Rectal smooth muscle tissue (tissue), 1 donor: ENCODE data around the gene NREP.

Experiments
- H3K27ac ChIP-seq: one replicate; pipeline ENCODE4 v1.7.0; 2013; ENCODE audit warnings: low read depth, low read length, inconsistent platforms
- H3K27me3 ChIP-seq: one replicate; pipeline ENCODE4 v1.7.0; 2013; ENCODE audit warnings: low read length; ENCODE audit not compliant: control insufficient read depth, insufficient read depth
- H3K36me3 ChIP-seq: one replicate; pipeline ENCODE4 v1.7.0; 2013; ENCODE audit warnings: low read length; ENCODE audit not compliant: control insufficient read depth, insufficient read depth
- H3K4me1 ChIP-seq: one replicate; pipeline ENCODE4 v1.7.0; 2013; ENCODE audit warnings: low read length; ENCODE audit not compliant: control insufficient read depth, insufficient read depth
- H3K4me3 ChIP-seq: one replicate; pipeline ENCODE4 v1.7.0; 2013; ENCODE audit warnings: low read length
- H3K9ac ChIP-seq: one replicate; pipeline ENCODE4 v1.7.0; 2013; ENCODE audit warnings: low read length

Gene NREP

DNA sequence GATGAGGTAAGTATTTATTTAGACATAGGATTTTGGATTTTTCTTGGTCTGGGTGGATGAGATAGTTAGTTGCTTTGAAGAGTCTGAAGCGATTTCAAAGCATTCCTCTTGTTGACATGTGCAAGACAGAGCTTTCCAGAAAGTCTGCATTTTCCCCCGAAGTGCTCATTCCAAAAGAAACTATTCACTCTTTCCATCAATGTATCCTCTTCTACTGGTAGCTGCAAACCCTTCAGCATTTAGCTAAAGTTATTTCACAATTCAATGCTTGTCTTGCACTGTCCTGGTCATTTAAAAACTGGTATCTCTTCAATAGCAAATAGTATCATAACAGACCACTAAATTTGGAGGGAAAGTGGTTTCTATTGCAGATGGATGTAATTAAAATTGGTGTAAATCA, 13.0 kb downstream of the NREP start:
- Histone ChIP-seq H3K36me3 (no peaks in the 10 kb centered on the region), H3K27ac (peak overlapping the region; percentile 36), H3K4me3 (no peak overlapping the region), H3K9ac (no peak overlapping the region), H3K4me1 (peaks cover 23% of the 10 kb centered on the region), H3K27me3 (no peaks in the 10 kb centered on the region)

- Histone ChIP-seq H3K9ac (no peak overlapping the region), H3K4me1 (peaks cover 23% of the 10 kb centered on the region), H3K27ac (peak overlapping the region; percentile 36), H3K36me3 (no peaks in the 10 kb centered on the region), H3K4me3 (no peak overlapping the region), H3K27me3 (no peaks in the 10 kb centered on the region)
These were observed 13.5 kb downstream of the NREP start for GRCh38 chr5:111743512-111743911.

DNA sequence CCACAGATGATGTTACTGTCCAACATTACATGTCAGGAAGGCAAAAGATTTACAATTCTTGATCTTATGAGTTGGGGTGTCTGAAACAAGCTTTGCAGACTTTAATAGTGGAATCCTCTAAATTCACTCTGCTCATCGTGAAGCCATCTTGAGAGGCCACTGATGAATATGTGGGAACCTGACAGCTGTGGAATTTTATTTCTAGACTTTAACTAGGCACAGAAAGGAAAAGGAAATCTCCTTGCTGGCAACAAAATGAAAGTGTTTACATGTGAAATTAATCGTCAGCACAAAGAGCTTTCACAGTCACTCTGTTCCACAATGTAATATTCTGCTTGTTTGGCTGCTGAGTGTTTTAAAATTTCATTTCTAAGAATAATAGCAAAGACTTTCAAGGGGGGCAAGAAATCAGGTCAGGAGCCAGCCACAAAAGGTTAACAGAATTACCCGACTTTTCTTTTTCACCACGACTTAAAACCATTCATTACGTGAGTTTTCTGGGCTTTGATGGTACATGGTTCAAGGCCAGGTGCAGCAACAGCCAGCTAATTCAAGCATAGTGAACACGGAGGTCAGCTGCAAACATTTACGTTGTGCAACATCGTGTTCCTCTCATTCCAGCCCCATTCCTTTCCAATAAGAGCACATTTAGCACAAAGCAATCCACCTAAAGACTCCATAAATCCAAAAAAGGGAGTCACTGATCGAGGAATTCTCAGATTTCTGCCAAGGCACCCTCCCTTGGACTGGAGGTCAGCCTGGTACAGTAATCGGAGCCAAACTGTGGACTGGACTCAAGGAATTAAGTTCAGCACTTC, 14.6 kb downstream of the NREP start:
- H3K4me3 ChIP-seq = peak overlapping the region; percentile 50
- H3K36me3 ChIP-seq = no peaks in the 10 kb centered on the region
- no peaks in the 10 kb centered on the region for H3K27me3 ChIP-seq
- H3K9ac ChIP-seq = no peak overlapping the region
- H3K4me1 ChIP-seq = peaks cover 23% of the 10 kb centered on the region
- peak overlapping the region; percentile 68 for H3K27ac ChIP-seq

DNA sequence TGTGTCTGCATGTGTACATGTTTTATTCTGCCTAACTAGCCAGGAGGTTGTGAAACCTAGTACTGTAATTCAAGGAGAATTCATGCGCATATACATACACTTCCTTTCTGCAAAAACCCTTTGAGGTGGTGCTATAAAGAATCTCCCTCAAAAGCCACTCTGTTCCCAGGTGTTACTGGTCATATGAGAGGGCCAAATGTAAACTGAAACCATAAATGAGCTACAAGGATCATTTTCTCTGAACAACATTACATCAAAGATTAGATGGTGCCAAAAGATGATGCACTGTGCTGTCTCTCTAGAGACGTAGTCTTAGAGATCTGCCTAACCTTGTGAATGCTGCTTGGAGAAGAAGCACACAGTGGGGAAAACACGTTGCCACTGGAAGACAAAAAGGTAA, 15.7 kb downstream of the NREP start:
- no peaks in the 10 kb centered on the region for H3K27me3 ChIP-seq
- no peak overlapping the region for H3K9ac ChIP-seq
- no peak overlapping the region for H3K27ac ChIP-seq
- H3K36me3 ChIP-seq = no peaks in the 10 kb centered on the region
- no peak overlapping the region for H3K4me3 ChIP-seq
- peaks cover 26% of the 10 kb centered on the region for H3K4me1 ChIP-seq

DNA sequence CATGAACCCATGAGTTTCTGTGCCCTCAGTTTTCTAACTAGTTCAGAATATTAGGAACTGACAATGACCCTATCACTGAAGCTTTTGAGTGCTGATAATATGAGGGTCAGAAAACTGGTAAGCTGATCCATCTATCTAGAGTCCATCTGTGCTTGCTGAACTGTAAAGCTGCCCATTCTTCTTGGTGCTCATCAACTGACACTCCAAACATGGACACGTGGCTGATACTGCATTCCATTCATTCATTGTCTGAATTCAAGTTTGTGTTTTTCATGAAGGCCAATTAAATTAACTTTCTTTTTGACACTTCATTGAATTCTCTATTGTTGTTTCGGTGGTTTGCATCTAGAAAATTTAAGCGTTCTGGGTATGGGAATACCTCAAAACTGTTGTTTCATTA, 17.6 kb downstream of the NREP start:
- Histone ChIP-seq H3K4me1 (peaks cover 32% of the 10 kb centered on the region), H3K36me3 (no peaks in the 10 kb centered on the region)

GRCh38 chr5:111738118-111738517, 18.9 kb downstream of the NREP start:
- Histone ChIP-seq H3K4me1 (peaks cover 26% of the 10 kb centered on the region), H3K27ac (no peak overlapping the region), H3K9ac (no peak overlapping the region), H3K36me3 (no peaks in the 10 kb centered on the region), H3K4me3 (no peak overlapping the region), H3K27me3 (no peaks in the 10 kb centered on the region)

More for the DNA sequence above, 17.6 kb downstream of the NREP start:
- Histone ChIP-seq H3K27ac (no peak overlapping the region), H3K9ac (no peak overlapping the region), H3K27me3 (no peaks in the 10 kb centered on the region), H3K4me3 (no peak overlapping the region)

DNA sequence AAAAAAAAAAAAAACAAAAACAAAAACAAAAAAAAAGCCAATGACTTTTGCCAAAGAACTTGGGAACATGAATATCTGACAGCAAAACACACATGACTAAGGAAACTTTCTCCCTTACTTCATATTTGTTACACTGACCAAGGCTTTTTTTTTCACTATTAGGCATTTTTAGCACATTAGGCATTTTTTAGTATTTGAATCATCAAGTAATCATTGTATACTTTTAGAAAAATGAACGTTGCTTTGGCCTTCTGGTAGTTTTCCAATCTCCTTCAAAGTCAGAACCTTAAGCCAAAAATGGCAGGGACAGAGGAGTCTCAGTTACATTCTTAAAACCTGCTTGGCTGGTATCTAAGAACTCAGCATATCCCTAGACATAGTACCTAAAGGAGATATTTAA, 19.3 kb downstream of the NREP start:
- Histone ChIP-seq H3K4me3 (no peak overlapping the region), H3K9ac (no peak overlapping the region), H3K36me3 (no peaks in the 10 kb centered on the region), H3K27ac (no peak overlapping the region), H3K4me1 (peaks cover 23% of the 10 kb centered on the region), H3K27me3 (no peaks in the 10 kb centered on the region)

GRCh38 chr5:111735583-111736270, 21.3 kb downstream of the NREP start:
- Histone ChIP-seq H3K27me3 (no peaks in the 10 kb centered on the region), H3K27ac (no peak overlapping the region), H3K4me3 (no peak overlapping the region), H3K36me3 (no peaks in the 10 kb centered on the region), H3K9ac (no peak overlapping the region), H3K4me1 (peaks cover 9% of the 10 kb centered on the region)

DNA sequence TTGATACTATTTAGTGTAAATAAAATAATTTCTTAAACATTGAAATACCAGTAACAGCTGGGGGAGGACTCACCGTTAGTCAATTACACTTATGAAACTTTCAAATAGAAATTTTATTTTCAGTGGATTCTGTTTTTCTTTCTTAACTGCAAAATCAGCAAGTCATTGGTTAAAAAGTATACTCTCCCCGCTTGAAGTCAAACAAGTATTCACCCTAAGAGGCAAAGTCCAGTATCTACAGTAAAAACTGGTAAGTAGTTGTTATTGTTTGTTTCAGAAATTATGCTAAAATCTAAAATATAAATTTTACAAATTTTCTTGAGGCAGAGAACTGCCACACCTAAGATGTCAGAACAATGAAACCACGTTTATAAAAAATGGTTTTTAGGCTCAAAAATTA, 22.4 kb downstream of the NREP start:
- Histone ChIP-seq H3K4me1 (peaks cover 9% of the 10 kb centered on the region), H3K27ac (no peak overlapping the region), H3K27me3 (no peaks in the 10 kb centered on the region), H3K4me3 (no peak overlapping the region), H3K9ac (no peak overlapping the region), H3K36me3 (no peaks in the 10 kb centered on the region)

DNA sequence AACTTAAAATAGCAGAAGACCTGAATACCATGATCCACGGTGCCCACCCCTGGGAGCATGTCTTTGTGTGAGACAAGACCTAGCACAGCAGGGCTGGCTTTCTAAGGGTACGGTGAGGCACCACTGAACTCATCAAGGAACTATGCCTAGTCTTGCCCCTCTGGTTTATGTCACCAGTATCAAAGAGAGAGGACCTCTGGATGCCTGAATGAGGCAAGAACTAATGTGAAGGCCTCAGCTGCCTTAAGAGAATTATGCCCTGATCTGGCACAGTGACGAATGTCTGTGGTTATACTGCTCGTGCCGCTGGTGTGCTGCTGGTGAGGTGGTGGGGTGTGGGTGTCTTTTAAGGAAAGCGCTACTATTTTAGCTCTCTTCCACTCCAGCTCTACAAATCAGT, 23.0 kb downstream of the NREP start:
- no peak overlapping the region for H3K9ac ChIP-seq
- H3K4me1 ChIP-seq = peaks cover 9% of the 10 kb centered on the region
- H3K4me3 ChIP-seq = no peak overlapping the region
- H3K36me3 ChIP-seq = no peaks in the 10 kb centered on the region
- no peak overlapping the region for H3K27ac ChIP-seq
- H3K27me3 ChIP-seq = no peaks in the 10 kb centered on the region

DNA sequence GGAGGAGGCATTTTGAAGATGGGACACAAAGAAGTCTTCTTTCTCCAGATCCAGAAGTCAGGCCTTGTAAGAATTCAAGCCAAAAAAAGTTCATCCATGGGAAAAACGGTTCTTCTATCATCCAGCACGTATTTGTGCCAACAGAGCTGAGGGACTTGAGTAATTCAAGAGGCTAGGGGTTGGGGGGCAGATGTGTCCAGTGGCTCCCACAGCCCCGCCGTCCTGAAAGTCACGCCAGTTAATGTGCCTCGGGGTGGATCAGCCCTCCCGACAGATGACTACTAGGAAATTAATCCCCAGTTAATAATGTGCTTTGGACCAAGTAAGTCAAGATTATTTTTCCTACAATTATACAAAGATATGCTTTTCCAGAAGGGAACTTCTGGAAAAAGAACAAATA, 23.4 kb downstream of the NREP start:
- Histone ChIP-seq H3K4me1 (peaks cover 9% of the 10 kb centered on the region), H3K27ac (no peak overlapping the region), H3K9ac (no peak overlapping the region), H3K36me3 (no peaks in the 10 kb centered on the region), H3K4me3 (no peak overlapping the region), H3K27me3 (no peaks in the 10 kb centered on the region)

GRCh38 chr5:111731638-111732037, 25.4 kb downstream of the NREP start:
- Histone ChIP-seq H3K4me3 (no peak overlapping the region), H3K27me3 (no peaks in the 10 kb centered on the region), H3K9ac (no peak overlapping the region), H3K36me3 (no peaks in the 10 kb centered on the region), H3K4me1 (peaks cover 9% of the 10 kb centered on the region), H3K27ac (no peak overlapping the region)
